Inflammatory macrophage treated with lipopolysaccharide for 4 hours (primary cell): Measurements from ENCODE around the gene ING3.

Source experiments
- DNase-seq: peaks from one replicate; pipeline ENCODE4 v3.0.0-alpha.2; 2020

Gene ING3, protein sequence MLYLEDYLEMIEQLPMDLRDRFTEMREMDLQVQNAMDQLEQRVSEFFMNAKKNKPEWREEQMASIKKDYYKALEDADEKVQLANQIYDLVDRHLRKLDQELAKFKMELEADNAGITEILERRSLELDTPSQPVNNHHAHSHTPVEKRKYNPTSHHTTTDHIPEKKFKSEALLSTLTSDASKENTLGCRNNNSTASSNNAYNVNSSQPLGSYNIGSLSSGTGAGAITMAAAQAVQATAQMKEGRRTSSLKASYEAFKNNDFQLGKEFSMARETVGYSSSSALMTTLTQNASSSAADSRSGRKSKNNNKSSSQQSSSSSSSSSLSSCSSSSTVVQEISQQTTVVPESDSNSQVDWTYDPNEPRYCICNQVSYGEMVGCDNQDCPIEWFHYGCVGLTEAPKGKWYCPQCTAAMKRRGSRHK

DNA sequence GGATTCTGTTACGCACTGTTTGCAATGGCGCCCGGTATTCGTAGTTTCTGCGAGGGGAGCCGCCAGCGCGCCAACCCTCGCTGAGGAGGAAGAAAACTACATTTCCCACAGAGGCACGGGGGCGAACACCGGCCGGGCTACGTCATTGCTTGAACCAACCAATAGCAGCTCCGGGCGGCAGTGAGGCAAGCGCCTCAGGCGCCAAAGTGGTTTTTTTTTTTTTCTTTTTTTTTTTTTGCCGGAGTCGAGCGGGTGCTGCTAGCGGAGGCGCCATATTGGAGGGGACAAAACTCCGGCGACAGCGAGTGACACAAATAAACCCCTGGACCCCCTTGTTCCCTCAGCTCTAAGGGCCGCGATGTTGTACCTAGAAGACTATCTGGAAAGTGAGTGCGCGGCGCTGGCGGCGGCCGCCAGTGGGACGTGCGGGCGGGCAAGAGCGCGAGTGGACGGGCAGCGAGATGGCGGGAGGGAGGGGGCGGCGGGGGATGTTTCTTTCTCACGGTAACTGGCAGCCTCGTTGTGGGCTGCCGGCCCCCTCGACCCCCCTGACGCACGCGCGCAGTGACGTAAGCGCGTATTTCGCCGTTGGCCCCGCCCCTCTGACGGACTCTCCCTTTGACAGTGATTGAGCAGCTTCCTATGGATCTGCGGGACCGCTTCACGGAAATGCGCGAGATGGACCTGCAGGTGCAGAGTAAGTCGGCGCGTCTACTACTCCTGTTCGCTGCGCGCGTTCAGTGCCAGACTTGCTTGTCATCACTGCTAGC lies at the start of gene ING3:
TSS of gene ING3 (plus strand) at position 239 of the 770 bp plus-strand sequence. CDS start at position 359, 120 bp downstream.
- DNase-seq = peak; percentile 99

DNA sequence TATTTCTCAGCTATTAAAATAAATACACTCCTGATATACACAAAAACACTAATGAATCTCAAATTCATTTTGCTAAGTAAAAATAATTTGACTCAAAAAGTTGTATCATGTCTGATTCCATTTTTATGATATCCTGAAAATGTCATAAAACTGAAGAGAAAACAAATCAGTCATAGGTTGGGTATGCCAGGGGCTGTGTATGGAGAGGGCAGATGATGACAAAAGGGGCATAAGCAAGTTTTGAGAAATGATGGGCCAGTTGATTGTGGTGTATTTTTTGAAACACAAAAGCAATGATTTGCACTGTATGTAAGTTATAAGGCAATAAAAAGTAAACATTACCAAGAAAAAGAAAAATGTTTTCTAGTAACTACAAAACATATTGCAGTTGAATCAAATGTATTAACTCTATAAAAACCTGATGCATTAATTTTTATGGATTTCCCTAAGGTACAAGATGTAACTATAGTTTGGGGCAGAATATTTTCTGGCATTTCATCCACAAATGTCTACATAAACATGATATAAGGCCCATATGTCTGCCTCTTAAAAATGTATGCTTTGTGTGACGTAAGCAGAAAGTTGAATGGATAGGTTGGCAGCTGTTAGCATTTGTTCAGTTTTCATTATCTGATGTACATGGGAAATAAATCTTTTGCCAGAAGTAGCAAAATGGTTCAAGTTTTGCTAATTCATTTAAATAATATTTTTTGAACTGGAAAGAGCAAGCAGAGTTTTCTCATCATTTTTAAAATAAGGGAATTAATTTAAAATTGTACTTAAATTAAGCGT lies 35.1 kb upstream of the ING3 start:
- DNase-seq = no peak

GRCh38 chr7:120916121-120916520 lies 34.5 kb upstream of the ING3 start:
- no peak for DNase-seq

GRCh38 chr7:120916538-120916937 lies 34.0 kb upstream of the ING3 start:
- DNase-seq = no peak

- no peak for DNase-seq
Observed at GRCh38 chr7:120919466-120919865, 31.1 kb upstream of the ING3 start.

DNA sequence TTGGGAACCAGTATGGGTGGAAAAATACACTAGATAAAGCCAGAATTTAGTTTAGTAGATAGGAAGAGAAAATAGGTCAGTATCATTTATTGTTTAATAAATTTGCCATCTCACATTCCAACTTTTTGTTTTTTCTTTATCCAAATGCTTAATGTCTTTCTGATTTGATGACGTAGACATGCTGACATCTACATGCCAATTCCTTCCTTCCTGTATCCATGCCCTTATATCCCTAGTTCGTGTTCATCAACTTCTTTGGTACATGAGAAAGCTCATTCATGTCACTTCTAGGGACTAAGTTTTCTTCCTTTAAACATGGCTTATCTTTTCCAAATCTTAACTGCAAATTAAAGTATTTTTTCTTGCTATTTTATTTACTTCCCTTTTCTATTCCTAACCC lies 30.5 kb upstream of the ING3 start:
- no peak for DNase-seq

- DNase-seq = no peak
Observed at GRCh38 chr7:120920591-120921274, 29.8 kb upstream of the ING3 start.

DNA sequence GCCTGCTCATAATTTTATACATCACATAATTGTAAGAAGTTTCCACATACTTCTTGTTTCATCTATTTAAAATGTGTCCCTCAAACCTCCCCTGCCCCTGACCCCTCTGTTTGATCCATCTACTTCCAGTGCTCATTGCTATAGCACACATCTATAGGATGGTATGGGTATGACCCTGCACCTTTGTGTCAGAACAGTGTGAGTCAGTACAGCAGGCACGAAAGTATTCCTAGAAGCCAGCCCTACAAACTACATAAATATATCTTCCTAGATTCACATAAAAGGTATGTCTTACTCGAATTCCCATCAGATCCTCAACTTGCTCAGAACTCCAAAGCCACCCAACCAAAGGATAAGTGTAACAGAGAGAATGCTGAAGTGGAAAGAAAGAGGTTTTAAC lies 25.7 kb upstream of the ING3 start:
- DNase-seq = no peak

- no peak for DNase-seq
Observed at GRCh38 chr7:120925392-120925791, 25.2 kb upstream of the ING3 start.

DNA sequence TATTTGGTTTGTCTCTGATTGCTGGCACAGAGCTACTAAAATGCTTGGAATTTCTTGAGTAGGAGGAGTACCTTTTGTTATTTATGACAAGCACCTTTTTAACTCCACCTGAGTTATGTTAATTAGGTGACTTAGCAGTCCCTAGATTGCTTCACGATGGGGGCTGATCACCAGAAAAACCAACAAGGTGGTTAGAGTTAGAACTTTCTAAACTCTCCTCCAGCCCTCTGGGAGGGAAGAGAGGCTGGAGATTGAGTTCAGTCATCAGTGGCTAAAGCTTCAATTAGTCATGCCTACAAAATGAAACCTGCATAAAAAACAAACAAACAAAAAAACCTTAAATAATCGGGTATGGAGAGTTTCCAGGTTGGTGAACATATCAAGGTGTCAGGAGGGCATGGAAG lies 23.6 kb upstream of the ING3 start:
- no peak for DNase-seq

DNA sequence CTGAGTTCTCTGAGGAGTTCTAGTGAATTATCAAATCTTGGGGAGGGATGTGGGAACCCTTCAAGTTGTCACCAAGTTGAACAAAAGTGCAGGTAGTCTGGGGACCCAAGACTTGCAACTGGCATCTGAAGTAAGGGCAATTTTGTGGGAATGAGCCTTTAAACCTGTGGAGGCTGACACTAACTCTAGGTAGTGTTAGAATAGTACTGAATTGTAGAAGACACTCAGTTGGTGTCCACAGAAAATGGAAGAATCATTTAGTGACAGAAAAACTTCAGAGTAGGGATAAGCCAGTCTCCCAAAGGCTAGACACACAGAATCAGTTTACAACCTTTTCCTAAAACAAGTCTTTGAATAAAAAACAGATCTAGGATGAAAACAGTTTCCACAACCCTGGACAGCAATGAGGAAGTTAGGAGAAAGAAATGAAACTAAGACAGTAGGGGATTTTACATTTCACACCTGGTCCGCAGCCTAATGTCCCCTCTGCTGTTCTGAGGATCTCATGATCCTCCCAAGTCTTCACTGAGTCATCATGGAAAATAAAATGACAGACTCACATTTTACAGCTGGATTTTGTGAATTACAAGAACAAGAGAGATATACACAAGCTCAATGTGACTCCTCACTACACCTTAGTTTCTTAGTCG lies 23.0 kb upstream of the ING3 start:
- DNase-seq = no peak

DNA sequence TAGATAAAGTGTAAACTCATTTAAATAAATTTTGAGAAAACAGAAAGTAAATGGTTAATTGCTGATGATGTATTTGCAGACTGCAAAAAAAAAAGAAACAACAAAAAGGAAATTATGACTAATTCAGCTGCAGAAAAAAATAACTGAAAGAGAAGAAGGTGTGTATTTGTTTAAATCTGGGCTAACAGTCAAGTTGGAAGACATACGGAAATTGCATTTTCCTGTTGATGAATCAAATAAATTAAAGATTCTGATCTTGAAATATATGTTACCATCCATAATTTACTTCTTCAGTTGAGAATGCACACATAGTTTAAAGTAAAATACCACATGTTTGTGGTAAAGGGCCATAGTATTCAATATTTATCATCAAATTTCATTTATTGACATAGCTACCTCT lies 19.3 kb upstream of the ING3 start:
- peak; percentile 23 for DNase-seq

GRCh38 chr7:120933475-120933874 lies 17.1 kb upstream of the ING3 start:
- DNase-seq = no peak

DNA sequence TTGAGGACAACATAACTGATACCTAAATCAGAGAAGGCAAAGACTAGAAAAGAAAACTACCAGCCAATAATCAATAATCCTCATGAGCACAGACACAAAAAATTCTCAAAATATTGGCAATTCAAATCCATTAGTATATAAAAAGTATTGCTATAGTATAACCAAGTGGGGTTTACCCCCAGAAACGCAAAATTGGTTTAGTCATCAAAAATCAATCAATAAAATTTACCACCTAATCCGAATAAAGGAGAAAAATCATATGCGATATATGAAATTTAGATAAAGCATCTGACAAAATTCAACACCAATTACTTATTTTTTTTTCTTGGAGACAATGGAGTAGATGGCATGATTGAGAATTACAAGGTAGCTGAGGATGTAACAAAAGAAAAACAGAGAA lies 11.2 kb upstream of the ING3 start:
- no peak for DNase-seq

DNA sequence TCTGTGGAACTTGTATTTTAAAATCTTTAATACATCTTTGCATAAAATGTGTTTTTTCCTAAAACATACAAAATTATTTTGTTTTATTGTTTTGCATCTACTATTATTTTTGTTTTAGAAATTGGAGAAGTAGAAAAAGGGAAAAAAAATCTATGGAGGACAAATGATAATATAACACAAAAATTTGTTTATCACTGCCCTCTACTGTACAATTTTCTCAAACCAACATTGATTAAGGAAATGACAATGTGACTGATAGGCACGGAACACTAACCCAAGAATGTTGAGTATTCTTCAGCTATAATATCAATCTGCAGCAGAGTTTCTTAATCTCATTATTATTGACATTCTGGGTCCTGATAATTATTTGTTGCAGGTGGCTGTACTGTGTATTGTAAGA lies 9.5 kb upstream of the ING3 start:
- DNase-seq = peak; percentile 49

DNA sequence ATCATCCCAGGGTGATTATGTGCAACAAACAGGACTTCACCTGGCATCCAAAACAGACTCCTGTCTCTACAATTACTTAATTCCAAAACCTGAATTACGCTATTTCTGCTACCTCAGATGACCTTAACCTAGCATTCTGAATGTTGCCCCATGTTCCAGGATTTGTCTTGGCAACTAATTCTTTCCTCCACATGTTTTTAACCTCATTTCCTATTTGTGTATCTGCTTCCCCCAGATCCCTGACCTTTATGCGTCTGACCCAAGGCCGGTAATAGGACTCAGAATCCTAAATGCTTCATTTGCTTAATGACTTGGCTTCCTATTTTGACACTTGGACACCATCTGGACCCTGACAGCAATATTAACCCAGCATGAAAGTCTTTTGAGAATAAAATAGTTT lies 8.7 kb upstream of the ING3 start:
- no peak for DNase-seq

- peak; percentile 26 for DNase-seq
Observed at GRCh38 chr7:120942861-120943260, 7.7 kb upstream of the ING3 start.

- DNase-seq = no peak
Observed at GRCh38 chr7:120944826-120945562, 5.6 kb upstream of the ING3 start.

DNA sequence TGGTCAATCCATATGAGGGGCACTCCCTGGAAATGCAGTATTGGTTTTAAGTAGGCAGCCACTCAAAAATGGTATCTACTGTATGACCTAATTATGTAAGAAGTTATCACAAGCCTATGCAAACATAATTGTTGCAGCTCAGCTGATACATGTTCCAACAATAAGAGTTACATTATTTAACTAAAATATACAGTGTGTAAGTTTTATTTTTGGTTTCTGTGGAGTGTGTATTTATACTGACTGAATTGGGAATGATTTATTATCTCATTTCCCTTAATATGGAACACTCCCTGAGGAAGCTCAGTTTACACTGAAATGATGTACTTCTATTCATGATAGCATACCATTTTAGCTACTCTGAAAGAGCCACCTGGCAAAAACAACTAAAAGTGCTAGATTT lies 2.6 kb upstream of the ING3 start:
- DNase-seq = no peak

- DNase-seq = no peak
Observed at GRCh38 chr7:120949393-120949911, 1.1 kb upstream of the ING3 start.

DNA sequence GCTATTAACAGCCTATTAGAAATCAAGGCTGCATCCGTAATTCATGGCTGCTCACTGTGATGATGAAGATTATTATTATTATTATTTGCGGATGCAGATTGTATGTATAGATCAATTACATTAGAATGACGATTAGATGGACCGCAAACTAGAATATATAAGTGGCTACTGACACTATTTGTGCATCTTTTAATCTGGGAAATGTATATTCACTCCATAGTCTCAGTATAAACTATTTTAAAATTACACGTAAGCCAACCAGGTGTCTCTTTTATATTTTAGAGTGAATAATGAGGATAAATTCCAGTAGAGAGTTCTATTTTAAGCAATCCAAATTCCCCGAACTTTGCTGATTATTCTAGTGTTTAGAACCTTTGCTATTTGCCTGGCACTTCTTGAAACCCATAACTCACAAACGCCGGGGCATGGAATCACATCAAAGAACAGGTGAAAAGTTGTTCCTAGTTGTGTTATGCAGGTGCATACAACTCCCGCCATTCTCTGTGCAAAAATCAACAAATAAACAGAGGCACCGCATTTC lies 509 bp upstream of the ING3 start:
- DNase-seq = no peak
